A549 (cell line): Measurements from ENCODE around the gene DNAJC5G. TPM values are rescaled to one million over a fixed set of nuclear protein-coding genes. Genes with fewer than 3 reads are reported as not detected.

Experiments used
- ATAC-seq, 2 experiments: fragments of 200-7000 bp in 1 of 2; fragments of >200 bp in 1 of 2; cut with Nextera tagmentation in 1 of 2; cut with Tn5 transposase in 1 of 2; 3 replicates each; pipeline versions ENCODE4 v1.8.0 to v1.9.1; 2018 to 2020; ENCODE audit warnings: mild to moderate bottlenecking in 1 of 2, moderate library complexity in 1 of 2
- CTCF ChIA-PET: fragments of 300-600 bp; sonication (Branson Sonifier 250); formaldehyde crosslinking; extraction: SDS; loops from one replicate; lab custom pipeline; 2021; ENCODE audit warnings: antibody characterized with exemption, inconsistent platforms; lab: Yijun Ruan, JAX
- POLR2A ChIA-PET: fragments of 350-600 bp; formaldehyde crosslinking; extraction: SDS; loops from one replicate; lab custom pipeline; 2021; ENCODE audit warnings: antibody characterized with exemption, inconsistent platforms; lab: Yijun Ruan, JAX
- DNase-seq, 2 experiments: peaks; one replicate each; pipeline versions ENCODE4 v3.0.0 to v3.0.0-alpha.2; 2011 to 2016; ENCODE audit warnings: low read depth in 1 of 2, low spot score in 1 of 2
- FAIRE-seq: peaks from 2 replicates; lab custom pipeline; 2011; peaks lifted over from hg19 to GRCh38; lab: Jason Lieb, UNC
- H3K27ac ChIP-seq, 2 experiments: fragments of >200 bp; sonication (Bioruptor Twin); formaldehyde crosslinking; 3 replicates each; pipeline ENCODE4 v1.5.1; 2016 to 2017
- H3K4me1 ChIP-seq: fragments of >200 bp; sonication (Bioruptor Twin); formaldehyde crosslinking; 3 replicates; pipeline ENCODE4 v1.6.1; 2016
- H3K4me2 ChIP-seq: fragments of >200 bp; sonication (Bioruptor Twin); formaldehyde crosslinking; 3 replicates; pipeline ENCODE4 v1.6.1; 2016
- H3K4me3 ChIP-seq: fragments of >200 bp; sonication (Bioruptor Twin); formaldehyde crosslinking; 3 replicates; pipeline ENCODE4 v1.5.1; 2016
- H3K9me3 ChIP-seq: fragments of >200 bp; sonication (Bioruptor Twin); formaldehyde crosslinking; 3 replicates; pipeline ENCODE4 v1.6.1; 2016
- BHLHE40 ChIP-seq: IDR thresholded peaks from 2 replicates; pipeline ENCODE4 v1.6.1; 2012; ENCODE audit warnings: low read depth, low read length, inconsistent platforms
- CBX8 ChIP-seq: fragments of 200-600 bp; sonication (generic); IDR thresholded peaks from 2 replicates; pipeline ENCODE4 v1.6.1; 2016
- HDAC2 ChIP-seq: fragments of 200-600 bp; sonication (generic); IDR thresholded peaks from 2 replicates; pipeline ENCODE4 v1.6.1; 2016
- MAZ ChIP-seq: fragments of 150-350 bp; IDR thresholded peaks from 2 replicates; pipeline ENCODE4 v1.6.1; 2014; ENCODE audit warnings: antibody characterized with exemption, low read depth, low read length, borderline replicate concordance
- NR3C1 ChIP-seq: fragments of >200 bp; sonication (Bioruptor Twin); formaldehyde crosslinking; IDR thresholded peaks from 3 replicates; pipeline ENCODE4 v1.6.1; 2017
- PHF8 ChIP-seq: fragments of 200-600 bp; sonication (generic); IDR thresholded peaks from 2 replicates; pipeline ENCODE4 v1.6.1; 2016; ENCODE audit warnings: low read depth, mild to moderate bottlenecking, antibody characterized with exemption, moderate library complexity, borderline replicate concordance
- POLR2A ChIP-seq: IDR thresholded peaks from 2 replicates; pipeline ENCODE4 v1.6.1; 2012; ENCODE audit warnings: mild to moderate bottlenecking, low read length
- RNF2 ChIP-seq: fragments of 200-600 bp; sonication (generic); IDR thresholded peaks from 2 replicates; pipeline ENCODE4 v1.6.1; 2016; ENCODE audit warnings: low read depth, mild to moderate bottlenecking, antibody characterized with exemption, moderate library complexity, borderline replicate concordance
- SMC3 ChIP-seq: fragments of >200 bp; sonication (Bioruptor Twin); formaldehyde crosslinking; IDR thresholded peaks from 3 replicates; pipeline ENCODE4 v1.6.1; 2018; ENCODE audit warnings: inconsistent platforms
- ZFP36 ChIP-seq: fragments of 450-650 bp; IDR thresholded peaks from 2 replicates; pipeline ENCODE4 v1.6.1; 2014; ENCODE audit warnings: borderline replicate concordance; ENCODE audit not compliant: partially characterized antibody
- WGBS: methylation state at CpG from one replicate; pipeline ENCODE4 v1.1.6; 2017; ENCODE audit errors: missing lambda C conversion rate; 5-methylcytosine and 5-hydroxymethylcytosine counted together
- polyA plus RNA-seq, 4 experiments: library from polyadenylated mRNA; depleted of rRNA in 3 of 4; stranded (reverse); fragments of >200 nt; fragmentation: RNase III in 1 of 4; extraction: RNeasy Plus Mini Kit Qiagen cat#74134 plus additional on column Dnase treatment in 1 of 4; gene quantifications; 2 replicates in 3 of 4; 3 replicates in 1 of 4; pipeline ENCODE4 v1.2.3, GENCODE V29; 2011 to 2017
- TF ChIP-seq, protein P1 (sequence below): fragments of >200 bp; sonication (Bioruptor Twin); formaldehyde crosslinking; IDR thresholded peaks from 3 replicates; pipeline ENCODE4 v1.5.1; 2016
- TF ChIP-seq, protein P2 (sequence below): IDR thresholded peaks from 2 replicates; pipeline ENCODE4 v1.6.1; 2012
- TF ChIP-seq, protein P3 (sequence below): IDR thresholded peaks from 2 replicates; pipeline ENCODE4 v1.6.1; 2012; ENCODE audit warnings: low read depth, borderline replicate concordance

Gene DNAJC5G
- polyA plus RNA-seq, 2 of the 4 experiments (the other 2 are of a cell fraction) = not detected

DNA sequence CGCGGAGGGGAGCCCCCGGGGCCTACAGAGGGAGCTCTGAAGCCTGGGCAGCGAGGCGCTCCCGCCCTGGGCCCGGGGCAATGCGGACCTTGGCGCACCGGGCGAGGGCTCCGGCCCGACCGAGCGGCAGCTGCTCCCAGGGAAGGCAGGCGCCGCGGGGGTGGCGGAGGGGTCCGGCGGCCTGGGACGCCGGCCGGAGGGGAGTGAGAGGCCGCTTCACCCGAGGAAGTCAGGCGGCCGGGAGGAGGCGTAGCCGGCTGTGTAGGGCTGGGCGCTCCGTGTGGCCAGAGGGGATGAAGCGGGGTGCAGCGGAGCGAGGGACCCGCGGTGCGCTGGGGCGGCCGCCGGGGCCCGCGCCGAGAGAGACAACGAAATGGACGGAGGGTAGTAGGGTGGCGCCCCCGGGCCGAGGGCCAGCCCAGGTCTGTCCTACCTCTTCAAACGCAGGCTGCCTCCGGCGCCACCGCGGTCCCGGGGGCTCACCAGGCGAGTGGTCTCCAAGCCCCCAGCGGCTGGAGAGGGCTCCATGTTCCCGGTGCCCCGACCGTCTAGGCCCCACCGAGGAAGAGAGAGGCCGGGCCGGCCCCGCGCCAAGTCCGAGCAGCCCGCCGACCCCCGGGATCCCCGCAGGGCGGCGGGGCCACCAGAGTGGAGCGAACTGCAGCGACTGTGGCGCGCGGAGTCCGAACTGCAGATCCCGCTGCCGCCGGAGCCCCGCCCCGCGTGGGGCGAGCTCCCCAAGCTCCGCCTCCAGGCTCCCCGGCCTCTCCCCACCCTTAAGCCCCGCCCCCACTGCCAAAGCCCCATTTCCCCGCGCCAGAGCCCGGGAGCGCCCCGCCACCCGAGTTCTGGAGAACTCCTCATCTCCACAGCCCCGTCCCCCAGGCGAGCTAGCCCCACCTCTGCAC lies 12.6 kb upstream of the DNAJC5G start, which contains the start of gene SLC30A3:
Gene SLC30A3, minus strand, starts transcription at position 669 of the 908 bp plus-strand sequence. Its CDS starts 141 bp downstream, at position 528.
- peak within 1 kb of the TSS; percentile 65 to 82 for H3K27ac ChIP-seq
- DNase-seq (peak; percentile 64 to 94), FAIRE-seq (no peak), ATAC-seq (peak; percentile 59 to 81)
- no peaks in the 10 kb centered on the region for H3K9me3 ChIP-seq
- 1% methylated on average over 36 of the region's 96 CpGs for WGBS
- POLR2A ChIA-PET = interaction anchor here (1.1 to 1.4 kb wide), 2 partner anchors 9 to 31 kb away, joined by 4 to 5 read pairs; no protein-coding TSS in a partner anchor
- peaks cover 21% of the 10 kb centered on the region for H3K4me1 ChIP-seq
- CTCF ChIA-PET = interaction anchor here (0.7 to 14.1 kb wide), 15 partner anchors 8 to 165 kb away, joined by 3 to 302 read pairs (median 5); partner anchors contain the start of genes DNAJC5G, TRIM54 and UCN
- peak within 1 kb of the TSS; percentile 94 for H3K4me2 ChIP-seq
- TF ChIP-seq CBX8 (peak; percentile 95), POLR2A (peak; percentile 30; the same call in 1 of the 2 replicates), ZFP36 (peak; percentile 15), PHF8 (peak; percentile 48; the same call in 1 of the 2 replicates), RNF2 (peak; percentile 99)
- TF ChIP-seq, protein P1, sequence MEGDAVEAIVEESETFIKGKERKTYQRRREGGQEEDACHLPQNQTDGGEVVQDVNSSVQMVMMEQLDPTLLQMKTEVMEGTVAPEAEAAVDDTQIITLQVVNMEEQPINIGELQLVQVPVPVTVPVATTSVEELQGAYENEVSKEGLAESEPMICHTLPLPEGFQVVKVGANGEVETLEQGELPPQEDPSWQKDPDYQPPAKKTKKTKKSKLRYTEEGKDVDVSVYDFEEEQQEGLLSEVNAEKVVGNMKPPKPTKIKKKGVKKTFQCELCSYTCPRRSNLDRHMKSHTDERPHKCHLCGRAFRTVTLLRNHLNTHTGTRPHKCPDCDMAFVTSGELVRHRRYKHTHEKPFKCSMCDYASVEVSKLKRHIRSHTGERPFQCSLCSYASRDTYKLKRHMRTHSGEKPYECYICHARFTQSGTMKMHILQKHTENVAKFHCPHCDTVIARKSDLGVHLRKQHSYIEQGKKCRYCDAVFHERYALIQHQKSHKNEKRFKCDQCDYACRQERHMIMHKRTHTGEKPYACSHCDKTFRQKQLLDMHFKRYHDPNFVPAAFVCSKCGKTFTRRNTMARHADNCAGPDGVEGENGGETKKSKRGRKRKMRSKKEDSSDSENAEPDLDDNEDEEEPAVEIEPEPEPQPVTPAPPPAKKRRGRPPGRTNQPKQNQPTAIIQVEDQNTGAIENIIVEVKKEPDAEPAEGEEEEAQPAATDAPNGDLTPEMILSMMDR = no peak; the same call in 1 of the 3 replicates
- H3K4me3 ChIP-seq = peak within 1 kb of the TSS; percentile 75

DNA sequence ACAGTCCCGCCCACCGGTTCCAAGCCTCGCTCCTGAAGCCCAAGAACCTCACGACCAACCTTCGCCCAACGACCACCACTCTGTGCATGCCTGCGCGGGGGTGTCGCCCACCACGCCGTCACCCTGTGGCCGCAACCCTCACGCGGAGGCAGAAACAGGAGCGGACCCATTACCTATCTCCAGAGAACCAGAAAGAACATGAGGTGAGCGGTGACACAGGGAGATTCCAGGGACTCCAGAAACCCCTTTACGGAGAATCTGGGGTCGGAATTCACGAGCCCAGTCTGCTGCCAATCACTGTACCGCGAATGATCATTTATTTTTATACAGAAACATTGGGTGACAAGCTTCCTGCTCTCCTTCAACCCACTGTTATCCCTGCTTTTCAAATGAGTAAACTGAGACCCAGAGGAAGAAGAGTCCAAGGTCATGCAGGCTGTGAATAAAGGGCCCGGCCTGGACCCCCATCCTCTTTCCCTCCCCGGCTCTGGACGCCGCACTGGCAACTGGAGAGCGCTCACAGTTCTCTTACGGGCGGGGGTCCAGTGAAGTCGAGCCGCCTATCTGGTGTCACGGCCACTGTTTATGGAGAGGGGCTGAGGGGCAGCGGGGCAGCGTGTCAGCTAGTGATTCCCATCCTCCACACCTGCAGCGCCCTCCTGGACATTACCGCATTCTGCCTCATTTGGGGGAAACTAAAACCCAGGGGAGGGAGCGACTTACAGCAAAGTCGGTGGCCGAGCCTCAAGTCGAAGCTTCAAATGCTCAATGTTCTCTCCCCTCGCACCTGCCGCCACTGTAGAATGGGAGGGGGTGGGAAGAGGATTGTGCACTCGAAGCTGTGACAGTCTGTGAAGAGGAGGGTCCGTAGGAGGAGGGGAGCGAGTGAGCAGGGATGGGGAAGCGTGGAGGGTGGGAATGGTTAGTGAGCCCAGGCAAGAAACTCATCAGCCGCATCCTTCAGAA lies 11.7 kb upstream of the DNAJC5G start:
- WGBS = 3% methylated on average over 46 of the region's 46 CpGs

GRCh38 chr2:27264253-27264752 lies 10.9 kb upstream of the DNAJC5G start:
- ChIA-PET POLR2A (no interaction called here), CTCF (interaction anchor here (0.6 to 14.1 kb wide), 33 partner anchors 9 to 302 kb away, joined by 3 to 302 read pairs (median 4); partner anchors contain the start of genes CAD, CGREF1, DNAJC5G and MPV17)
- H3K27ac ChIP-seq = peak overlapping the region; percentile 32 to 73; a peak in 4 of 6 replicates
- peak overlapping the region; percentile 94 for H3K4me2 ChIP-seq
- DNase-seq (no peak), ATAC-seq (peak; percentile 27 to 52; a peak in 5 of 6 replicates), FAIRE-seq (no peak)
- H3K4me1 ChIP-seq = peaks cover 21% of the 10 kb centered on the region
- peak overlapping the region; percentile 75 for H3K4me3 ChIP-seq
- 2% methylated on average over 36 of the region's 38 CpGs for WGBS
- no peaks in the 10 kb centered on the region for H3K9me3 ChIP-seq
- TF ChIP-seq, protein P2, sequence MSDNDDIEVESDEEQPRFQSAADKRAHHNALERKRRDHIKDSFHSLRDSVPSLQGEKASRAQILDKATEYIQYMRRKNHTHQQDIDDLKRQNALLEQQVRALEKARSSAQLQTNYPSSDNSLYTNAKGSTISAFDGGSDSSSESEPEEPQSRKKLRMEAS = peak; percentile 70
- 0 out of 2 replicates have a peak, but pooled peaks have one; percentile 14 for TF ChIP-seq HDAC2
- TF ChIP-seq SMC3 = no peak
- no peak for TF ChIP-seq MAZ
- peak; percentile 21; the same call in 1 of the 2 replicates for TF ChIP-seq BHLHE40
- TF ChIP-seq ZFP36 = peak; percentile 81
- TF ChIP-seq, all 56 proteins: peak for 4

More for the DNA sequence above, 11.7 kb upstream of the DNAJC5G start:
- Histone ChIP-seq H3K4me2 (peak overlapping the region; percentile 94), H3K27ac (peak overlapping the region; percentile 28 to 82; a peak in 4 of 6 replicates), H3K9me3 (no peaks in the 10 kb centered on the region), H3K4me3 (peak overlapping the region; percentile 75), H3K4me1 (peaks cover 21% of the 10 kb centered on the region)
- peak in 1 of 2 experiments; percentile 5; a peak in 3 of 6 replicates for ATAC-seq
- no peak for FAIRE-seq
- TF ChIP-seq, protein P3, sequence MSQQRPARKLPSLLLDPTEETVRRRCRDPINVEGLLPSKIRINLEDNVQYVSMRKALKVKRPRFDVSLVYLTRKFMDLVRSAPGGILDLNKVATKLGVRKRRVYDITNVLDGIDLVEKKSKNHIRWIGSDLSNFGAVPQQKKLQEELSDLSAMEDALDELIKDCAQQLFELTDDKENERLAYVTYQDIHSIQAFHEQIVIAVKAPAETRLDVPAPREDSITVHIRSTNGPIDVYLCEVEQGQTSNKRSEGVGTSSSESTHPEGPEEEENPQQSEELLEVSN = 0 out of 2 replicates have a peak, but pooled peaks have one; percentile 21
- TF ChIP-seq NR3C1 (no peak), CBX8 (peak; percentile 78), RNF2 (peak; percentile 87)
- no peak for DNase-seq
- CTCF ChIA-PET = interaction anchor here (0.7 to 14.1 kb wide), 19 partner anchors 8 to 167 kb away, joined by 3 to 302 read pairs (median 5); partner anchors contain the start of genes DNAJC5G, MPV17, TRIM54 and UCN
- POLR2A ChIA-PET = interaction anchor here (1.1 to 1.4 kb wide), 2 partner anchors 8 to 30 kb away, joined by 4 to 5 read pairs; no protein-coding TSS in a partner anchor
